PFSK-1 (cell line): ENCODE results near the gene ZNF726.

Experiments
- FOXP2 ChIP-seq: optimal IDR thresholded peaks from 2 replicates; pipeline ENCODE3; 2011; ENCODE audit warnings: borderline replicate concordance, control low read depth, inconsistent platforms; ENCODE audit not compliant: insufficient read depth; ENCODE audit errors: extremely low read length, extremely low read depth
- POLR2AphosphoS5 ChIP-seq: IDR thresholded peaks from 2 replicates; pipeline ENCODE4 v1.6.1; 2012; ENCODE audit warnings: low read depth, mild to moderate bottlenecking, control low read depth, low read length, moderate library complexity
- SIN3A ChIP-seq: IDR thresholded peaks from 2 replicates; pipeline ENCODE4 v1.6.1; 2012; ENCODE audit warnings: mild to moderate bottlenecking, low read length, moderate library complexity, borderline replicate concordance; ENCODE audit not compliant: insufficient read depth
- TAF1 ChIP-seq: IDR thresholded peaks from 2 replicates; pipeline ENCODE4 v1.6.1; 2012; ENCODE audit warnings: low read length, control low read depth, borderline replicate concordance; ENCODE audit not compliant: insufficient read depth
- TF ChIP-seq, protein P1 (sequence below), 2 experiments: IDR thresholded peaks; 2 replicates each; pipeline versions ENCODE4 v1.6.1 to v1.8.0; 2011 to 2012; ENCODE audit warnings: low read depth in 2 of 2, low read length in 2 of 2, control low read depth in 1 of 2, inconsistent platforms in 1 of 2, mild to moderate bottlenecking in 1 of 2, moderate library complexity in 1 of 2; ENCODE audit not compliant: insufficient read depth in 1 of 2

DNA sequence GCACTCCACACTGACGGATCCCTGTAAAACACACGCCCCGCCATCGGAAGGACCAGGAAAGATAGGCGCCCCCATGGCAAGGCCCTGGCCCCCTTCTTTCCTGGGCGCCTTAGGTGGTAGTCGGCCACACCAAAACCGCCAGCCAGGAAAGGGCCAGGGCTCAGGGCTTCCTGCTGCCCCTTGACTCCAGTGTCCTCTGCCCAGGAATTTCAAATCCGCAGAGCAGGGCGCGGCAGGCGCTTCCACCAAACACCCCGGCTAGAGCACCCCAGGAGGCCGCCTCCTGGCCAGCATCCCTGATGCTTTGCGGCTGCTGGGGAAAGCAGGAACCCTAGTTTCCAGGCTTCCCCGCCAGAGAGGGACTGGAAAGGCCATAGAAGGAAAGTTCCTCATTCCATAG is 57.5 kb downstream of the ZNF726 start:
- TF ChIP-seq, protein P1, sequence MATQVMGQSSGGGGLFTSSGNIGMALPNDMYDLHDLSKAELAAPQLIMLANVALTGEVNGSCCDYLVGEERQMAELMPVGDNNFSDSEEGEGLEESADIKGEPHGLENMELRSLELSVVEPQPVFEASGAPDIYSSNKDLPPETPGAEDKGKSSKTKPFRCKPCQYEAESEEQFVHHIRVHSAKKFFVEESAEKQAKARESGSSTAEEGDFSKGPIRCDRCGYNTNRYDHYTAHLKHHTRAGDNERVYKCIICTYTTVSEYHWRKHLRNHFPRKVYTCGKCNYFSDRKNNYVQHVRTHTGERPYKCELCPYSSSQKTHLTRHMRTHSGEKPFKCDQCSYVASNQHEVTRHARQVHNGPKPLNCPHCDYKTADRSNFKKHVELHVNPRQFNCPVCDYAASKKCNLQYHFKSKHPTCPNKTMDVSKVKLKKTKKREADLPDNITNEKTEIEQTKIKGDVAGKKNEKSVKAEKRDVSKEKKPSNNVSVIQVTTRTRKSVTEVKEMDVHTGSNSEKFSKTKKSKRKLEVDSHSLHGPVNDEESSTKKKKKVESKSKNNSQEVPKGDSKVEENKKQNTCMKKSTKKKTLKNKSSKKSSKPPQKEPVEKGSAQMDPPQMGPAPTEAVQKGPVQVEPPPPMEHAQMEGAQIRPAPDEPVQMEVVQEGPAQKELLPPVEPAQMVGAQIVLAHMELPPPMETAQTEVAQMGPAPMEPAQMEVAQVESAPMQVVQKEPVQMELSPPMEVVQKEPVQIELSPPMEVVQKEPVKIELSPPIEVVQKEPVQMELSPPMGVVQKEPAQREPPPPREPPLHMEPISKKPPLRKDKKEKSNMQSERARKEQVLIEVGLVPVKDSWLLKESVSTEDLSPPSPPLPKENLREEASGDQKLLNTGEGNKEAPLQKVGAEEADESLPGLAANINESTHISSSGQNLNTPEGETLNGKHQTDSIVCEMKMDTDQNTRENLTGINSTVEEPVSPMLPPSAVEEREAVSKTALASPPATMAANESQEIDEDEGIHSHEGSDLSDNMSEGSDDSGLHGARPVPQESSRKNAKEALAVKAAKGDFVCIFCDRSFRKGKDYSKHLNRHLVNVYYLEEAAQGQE (IDR thresholded peaks at IDR 0.05; ENCODE audit: insufficient read depth in 1 of 2, low read depth in 2 of 2, low read length in 2 of 2), result no peak
- TF ChIP-seq POLR2AphosphoS5, result no peak
- TF ChIP-seq SIN3A, result no peak
- TF ChIP-seq TAF1, result no peak
- TF ChIP-seq FOXP2, result no peak
